Smooth muscle cell of the brain vasculature (primary cell): ENCODE results near the gene PSMC4.
"Not testable (repeated sequence)": the region's sequence is repeated elsewhere in the genome, so short reads cannot be mapped to it uniquely, and the experiment has no call there.

ENCODE experiments used
- DNase-seq: peaks from one replicate; pipeline ENCODE4 v3.0.0-alpha.2; 2012; ENCODE audit warnings: low read depth, low spot score

The PSMC4 gene

GRCh38 chr19:39946532-39946931 lies 24.4 kb upstream of the PSMC4 start:
- DNase-seq, result no peak

GRCh38 chr19:39949026-39949747 lies 21.8 kb upstream of the PSMC4 start:
- DNase-seq, result no peak

- DNase-seq, result no peak
These were observed 19.8 kb upstream of the PSMC4 start for GRCh38 chr19:39951065-39951650.

GRCh38 chr19:39951686-39952085 lies 19.3 kb upstream of the PSMC4 start:
- no peak for DNase-seq

GRCh38 chr19:39953915-39954314 lies 17.1 kb upstream of the PSMC4 start:
- DNase-seq, result no peak

- not testable (repeated sequence) for DNase-seq
These were observed 13.1 kb upstream of the PSMC4 start for GRCh38 chr19:39957886-39958285.

- DNase-seq, result not testable (repeated sequence)
These were observed 12.0 kb upstream of the PSMC4 start for GRCh38 chr19:39958942-39959341.

GRCh38 chr19:39959407-39959806 lies 11.6 kb upstream of the PSMC4 start:
- not testable (repeated sequence) for DNase-seq

- no peak for DNase-seq
These were observed 7.1 kb upstream of the PSMC4 start for GRCh38 chr19:39963898-39964297.

- no peak for DNase-seq
These were observed 4.3 kb upstream of the PSMC4 start for GRCh38 chr19:39966617-39967016.

- DNase-seq, result no peak
These were observed 3.4 kb upstream of the PSMC4 start for GRCh38 chr19:39967561-39967960.

GRCh38 chr19:39968789-39969188 lies 2.2 kb upstream of the PSMC4 start:
- no peak for DNase-seq

- DNase-seq, result peak; percentile 15
These were observed 1.7 kb upstream of the PSMC4 start for GRCh38 chr19:39969266-39969665.

- DNase-seq, result no peak
These were observed 1.1 kb upstream of the PSMC4 start for GRCh38 chr19:39969681-39970424.

- no peak for DNase-seq
These were observed 615 bp upstream of the PSMC4 start for GRCh38 chr19:39970425-39970674.

GRCh38 chr19:39971380-39972035 lies 543 bp downstream of the PSMC4 start:
- DNase-seq, result no peak

GRCh38 chr19:39974377-39975155 lies 3.6 kb downstream of the PSMC4 start:
- no peak for DNase-seq

GRCh38 chr19:39982883-39983282 lies 11.9 kb downstream of the PSMC4 start:
- no peak for DNase-seq

- no peak for DNase-seq
These were observed 12.8 kb downstream of the PSMC4 start for GRCh38 chr19:39983695-39984300.

- DNase-seq, result no peak
These were observed 15.7 kb downstream of the PSMC4 start for GRCh38 chr19:39986643-39987042.

GRCh38 chr19:39987167-39987566 lies 16.2 kb downstream of the PSMC4 start:
- no peak for DNase-seq
